Measurements from ENCODE around the gene DOK6. TPM values are rescaled to one million over a fixed set of nuclear protein-coding genes. Genes with fewer than 3 reads are reported as not detected.
"Not testable (repeated sequence)": the region's sequence is repeated elsewhere in the genome, so short reads cannot be mapped to it uniquely, and the experiment has no call there.

DOK6 gene
- total and polyA plus RNA-seq, 8 donors: 2.9 to 19.1 (median 14.9) TPM

DNA sequence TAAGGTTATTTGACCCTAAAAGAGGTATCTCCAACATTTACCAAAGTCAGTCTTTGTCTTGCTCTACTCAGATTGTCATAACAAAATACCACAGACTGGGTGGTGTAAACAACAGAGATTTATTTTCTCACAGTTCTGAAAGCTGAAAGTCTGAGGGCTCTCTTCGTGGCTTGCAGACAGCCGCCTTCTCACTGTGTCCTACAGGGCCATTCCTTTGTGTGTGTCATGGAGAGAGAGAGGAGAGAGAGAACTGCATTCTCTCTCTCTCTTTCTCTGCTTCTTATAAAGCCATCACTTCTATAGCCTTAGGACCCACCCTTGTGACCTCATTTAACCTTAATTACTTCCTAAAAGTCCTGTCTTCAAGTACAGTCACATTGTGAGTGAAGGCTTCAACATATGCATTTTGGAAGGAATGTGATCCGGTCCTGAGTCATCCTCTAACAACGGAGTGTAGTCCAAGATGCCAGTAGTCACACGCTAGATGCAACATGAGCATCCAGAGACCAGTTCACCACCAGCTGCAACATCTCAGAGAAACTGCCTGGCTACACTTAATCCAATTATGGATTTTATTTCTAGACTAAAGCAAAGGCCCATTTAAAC lies 416.8 kb downstream of the DOK6 start:
- ATAC-seq (no peak), DNase-seq (peak in 2 of 4 donors; percentile 54 to 59)
- peaks cover 0 to 2% of the 10 kb centered on the region in 2 donors for H3K9me3 ChIP-seq
- no peak overlapping the region for H3K4me3 ChIP-seq
- H3K36me3 ChIP-seq: no peaks in the 10 kb centered on the region
- no peaks in the 10 kb centered on the region for H3K4me1 ChIP-seq
- H3K27me3 ChIP-seq: no peaks in the 10 kb centered on the region
- H3K27ac ChIP-seq: no peak overlapping the region
- TF ChIP-seq, protein P1, sequence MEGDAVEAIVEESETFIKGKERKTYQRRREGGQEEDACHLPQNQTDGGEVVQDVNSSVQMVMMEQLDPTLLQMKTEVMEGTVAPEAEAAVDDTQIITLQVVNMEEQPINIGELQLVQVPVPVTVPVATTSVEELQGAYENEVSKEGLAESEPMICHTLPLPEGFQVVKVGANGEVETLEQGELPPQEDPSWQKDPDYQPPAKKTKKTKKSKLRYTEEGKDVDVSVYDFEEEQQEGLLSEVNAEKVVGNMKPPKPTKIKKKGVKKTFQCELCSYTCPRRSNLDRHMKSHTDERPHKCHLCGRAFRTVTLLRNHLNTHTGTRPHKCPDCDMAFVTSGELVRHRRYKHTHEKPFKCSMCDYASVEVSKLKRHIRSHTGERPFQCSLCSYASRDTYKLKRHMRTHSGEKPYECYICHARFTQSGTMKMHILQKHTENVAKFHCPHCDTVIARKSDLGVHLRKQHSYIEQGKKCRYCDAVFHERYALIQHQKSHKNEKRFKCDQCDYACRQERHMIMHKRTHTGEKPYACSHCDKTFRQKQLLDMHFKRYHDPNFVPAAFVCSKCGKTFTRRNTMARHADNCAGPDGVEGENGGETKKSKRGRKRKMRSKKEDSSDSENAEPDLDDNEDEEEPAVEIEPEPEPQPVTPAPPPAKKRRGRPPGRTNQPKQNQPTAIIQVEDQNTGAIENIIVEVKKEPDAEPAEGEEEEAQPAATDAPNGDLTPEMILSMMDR (IDR thresholded peaks at IDR 0.05): no peak
- intact Hi-C loops (cut with DNase I): no loop called here

DNA sequence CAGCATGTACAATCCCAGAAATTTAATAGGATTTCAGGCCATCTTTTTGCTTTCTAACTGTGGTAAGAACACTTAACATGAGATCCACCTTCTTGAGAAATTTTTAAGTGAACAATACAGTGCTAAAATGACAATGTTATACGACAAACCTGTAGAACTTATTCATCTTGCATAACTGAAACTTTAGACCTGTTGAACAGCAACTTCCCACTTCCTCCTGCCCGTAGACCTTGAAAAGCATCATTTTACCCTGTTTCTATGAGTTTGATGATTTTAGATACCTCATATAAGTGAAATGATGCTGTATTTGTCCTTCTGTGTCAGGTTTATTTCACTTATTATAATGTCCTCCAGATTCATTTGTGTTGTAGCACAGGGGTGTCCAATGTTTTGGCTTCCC lies 418.8 kb downstream of the DOK6 start:
- H3K4me3 ChIP-seq: no peak overlapping the region
- H3K27me3 ChIP-seq: no peaks in the 10 kb centered on the region
- ATAC-seq (no peak), DNase-seq (no peak)
- intact Hi-C loops (cut with DNase I): no loop called here
- H3K4me1 ChIP-seq: no peaks in the 10 kb centered on the region
- no peaks in the 10 kb centered on the region for H3K36me3 ChIP-seq
- TF ChIP-seq, protein P1 (IDR thresholded peaks at IDR 0.05): no peak
- peaks cover 0 to 5% of the 10 kb centered on the region in 2 donors for H3K9me3 ChIP-seq
- H3K27ac ChIP-seq: no peak overlapping the region

DNA sequence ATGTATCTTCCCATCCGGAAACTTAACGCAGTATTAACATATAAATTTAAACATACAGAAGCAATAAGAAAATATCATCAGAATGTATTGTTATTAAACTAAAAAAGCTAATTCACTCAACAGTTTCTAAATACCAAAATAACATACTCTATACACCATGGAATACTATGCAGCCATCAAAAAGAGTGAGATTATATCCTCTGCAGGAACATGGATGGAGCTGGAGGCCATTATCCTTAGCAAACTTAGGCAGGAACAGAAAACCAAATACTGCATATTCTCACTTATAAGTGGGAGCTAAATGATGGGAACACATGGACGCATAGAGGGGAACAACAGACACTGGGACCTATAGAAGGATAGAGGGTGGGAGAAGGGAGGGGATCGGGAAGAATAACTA lies 419.9 kb downstream of the DOK6 start:
- Histone ChIP-seq H3K27ac (no peak overlapping the region), H3K36me3 (no peaks in the 10 kb centered on the region), H3K4me1 (no peaks in the 10 kb centered on the region), H3K27me3 (no peaks in the 10 kb centered on the region), H3K9me3 (peaks cover 0 to 5% of the 10 kb centered on the region in 2 donors), H3K4me3 (no peak overlapping the region)
- intact Hi-C loops (cut with DNase I): no loop called here
- TF ChIP-seq, protein P1 (IDR thresholded peaks at IDR 0.05): no peak
- DNase-seq (no peak), ATAC-seq (no peak)

DNA sequence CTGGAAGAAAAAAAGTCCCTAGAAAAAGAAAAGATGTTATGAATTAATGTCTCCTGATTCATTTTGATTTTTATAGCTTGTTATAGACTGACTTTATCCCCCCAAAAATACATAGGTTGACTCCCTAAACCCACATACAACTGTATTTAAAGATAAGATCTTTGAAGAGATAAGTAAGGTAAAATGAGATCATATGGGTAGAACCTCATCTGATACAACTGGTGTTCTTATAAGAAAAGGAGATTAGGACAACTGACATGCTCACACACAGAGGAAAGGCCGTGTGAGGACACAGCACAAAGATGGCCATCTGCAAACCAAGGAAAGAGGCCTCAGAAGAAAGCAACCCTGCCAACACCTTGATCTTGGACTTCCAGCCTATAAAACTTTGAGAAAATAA lies 429.5 kb downstream of the DOK6 start:
- TF ChIP-seq, protein P1 (IDR thresholded peaks at IDR 0.05): no peak
- intact Hi-C loops (cut with DNase I): no loop called here
- Histone ChIP-seq H3K9me3 (no peaks in the 10 kb centered on the region), H3K27ac (no peak overlapping the region), H3K4me3 (no peak overlapping the region), H3K27me3 (no peaks in the 10 kb centered on the region), H3K36me3 (no peaks in the 10 kb centered on the region), H3K4me1 (no peaks in the 10 kb centered on the region)
- no peak for DNase-seq
- ATAC-seq: no peak

DNA sequence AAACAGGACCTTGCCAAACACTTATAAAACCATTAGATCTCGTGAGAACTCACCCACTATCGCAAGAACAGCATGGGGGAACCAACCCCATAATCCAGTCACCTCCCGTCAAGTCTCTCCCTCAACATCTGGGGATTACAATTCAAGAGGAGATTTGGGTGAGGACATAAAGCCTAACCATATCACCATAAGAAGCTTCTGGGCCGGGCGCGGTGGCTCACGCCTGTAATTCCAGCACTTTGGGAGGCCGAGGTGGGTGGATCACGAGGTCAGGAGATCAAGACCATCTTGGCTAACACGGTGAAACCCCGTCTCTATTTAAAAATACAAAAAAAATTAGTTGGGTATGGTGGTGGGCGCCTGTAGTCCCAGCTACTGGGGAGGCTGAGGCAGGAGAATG lies 434.3 kb downstream of the DOK6 start:
- H3K27ac ChIP-seq; H3K4me1 ChIP-seq; H3K4me3 ChIP-seq; H3K36me3 ChIP-seq; H3K9me3 ChIP-seq; intact Hi-C loops (cut with DNase I); ATAC-seq; H3K27me3 ChIP-seq: not testable (repeated sequence)
- peak in 1 of 4 donors; percentile 26 for DNase-seq

DNA sequence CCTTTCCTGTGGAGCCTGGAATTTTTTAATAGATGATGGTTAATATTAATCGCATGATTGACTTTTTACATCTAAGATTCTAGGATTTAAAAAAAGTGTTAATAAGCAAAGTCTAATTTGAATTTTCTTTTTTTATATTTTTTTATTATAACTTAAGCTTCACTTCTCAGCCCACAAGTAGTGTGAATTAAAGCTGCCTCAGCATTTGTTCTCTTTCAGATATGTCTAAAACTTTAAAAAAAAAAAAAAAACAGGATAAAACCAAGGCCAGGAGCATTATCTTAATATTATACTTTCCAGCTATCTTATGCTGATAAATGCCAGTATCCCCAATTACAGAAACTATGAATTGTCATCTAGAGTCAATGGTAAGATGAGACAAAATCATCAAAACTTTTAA lies 437.3 kb downstream of the DOK6 start:
- H3K36me3 ChIP-seq: no peaks in the 10 kb centered on the region
- intact Hi-C loops (cut with DNase I): no loop called here
- TF ChIP-seq, protein P1 (IDR thresholded peaks at IDR 0.05): no peak
- ATAC-seq (no peak), DNase-seq (no peak)
- H3K4me1 ChIP-seq: no peaks in the 10 kb centered on the region
- no peak overlapping the region for H3K4me3 ChIP-seq
- no peaks in the 10 kb centered on the region for H3K27me3 ChIP-seq
- no peak overlapping the region for H3K27ac ChIP-seq
- no peaks in the 10 kb centered on the region for H3K9me3 ChIP-seq

All from left lung (tissue), 10 donors.